NCI-H460 (cell line): ENCODE data around the gene IGLON5. TPM values are rescaled to one million over a fixed set of nuclear protein-coding genes. Genes with fewer than 3 reads are reported as not detected.

ENCODE experiments used
- total RNA-seq: library from RNA; depleted of rRNA; stranded (reverse); fragments of >200 nt; shearing (Covaris generic); gene quantifications from 2 replicates; pipeline ENCODE4 v1.2.3, GENCODE V29; 2014; rRNA removed

The IGLON5 gene
- total RNA-seq, 1 experiment from 2014 or later, result not detected

Other genes starting within 250 kb of the IGLON5 start
- not detected in 2 replicates for gene KLK13, start 246.6 kb upstream of the IGLON5 start, total RNA-seq
- not detected in 2 replicates for gene KLK14, start 228.8 kb upstream of the IGLON5 start, total RNA-seq
- 10.1 and 14.8 TPM in 2 replicates for gene CTU1, start 203.2 kb upstream of the IGLON5 start, total RNA-seq
- not detected in 2 replicates for gene SIGLEC9, start 186.7 kb upstream of the IGLON5 start, total RNA-seq
- gene SIGLEC7, start 169.3 kb upstream of the IGLON5 start, total RNA-seq, result not detected in 2 replicates
- gene CD33, start 86.6 kb upstream of the IGLON5 start, total RNA-seq, result 0.22 TPM in 1 of 2 replicates, not detected in the other
- gene SIGLECL1, start 60.6 kb upstream of the IGLON5 start, total RNA-seq, result not detected in 2 replicates
- gene VSIG10L, start 30.5 kb downstream of the IGLON5 start, total RNA-seq, result 1.2 and 1.6 TPM in 2 replicates
- 77.3 and 88.4 TPM in 2 replicates for gene ETFB, start 54.7 kb downstream of the IGLON5 start, total RNA-seq
- gene CLDND2, start 57.4 kb downstream of the IGLON5 start, total RNA-seq, result 0.27 and 1.2 TPM in 2 replicates
- not detected in 2 replicates for gene NKG7, start 61.0 kb downstream of the IGLON5 start, total RNA-seq
- gene LIM2, start 76.3 kb downstream of the IGLON5 start, total RNA-seq, result not detected in 2 replicates
- not detected in 2 replicates for gene C19orf84, start 78.9 kb downstream of the IGLON5 start, total RNA-seq
- not detected in 2 replicates for gene SIGLEC10, start 106.0 kb downstream of the IGLON5 start, total RNA-seq
- gene SIGLEC8, start 146.8 kb downstream of the IGLON5 start, total RNA-seq, result not detected in 2 replicates
- gene CEACAM18, start 166.9 kb downstream of the IGLON5 start, total RNA-seq, result not detected in 2 replicates
- gene SIGLEC12, start 190.2 kb downstream of the IGLON5 start, total RNA-seq, result not detected in 2 replicates
- not detected in 2 replicates for gene SIGLEC6, start 220.0 kb downstream of the IGLON5 start, total RNA-seq